Naive thymus-derived CD4-positive, alpha-beta T cell (primary cell): ENCODE data around the gene BHLHE23. TPM values are rescaled to one million over a fixed set of nuclear protein-coding genes. Genes with fewer than 3 reads are reported as not detected.

Experiments
- ATAC-seq: fragments of 150-1000 bp; cut with Tn5 transposase; 2 replicates; pipeline ENCODE4 v1.10.0; 2021; ENCODE audit warnings: mild to moderate bottlenecking, moderate library complexity
- CTCF ChIA-PET: fragments of 350-600 bp; sonication (Branson Sonifier 250); formaldehyde crosslinking; loops from one replicate; lab custom pipeline; 2021; ENCODE audit warnings: antibody characterized with exemption; lab: Charles Lee
- POLR2A ChIA-PET: fragments of 350-600 bp; sonication (Branson Sonifier 250); formaldehyde crosslinking; loops from one replicate; lab custom pipeline; 2021; ENCODE audit warnings: antibody characterized with exemption, inconsistent platforms; lab: Charles Lee
- DNase-seq, 9 donors: peaks; one replicate each; pipeline versions ENCODE4 v3.0.0 to v3.0.0-alpha.2; 2020 to 2022; ENCODE audit warnings: mixed read lengths in 1 of 9
- H3K27ac ChIP-seq: one replicate; pipeline ENCODE4 v1.7.0; 2013; ENCODE audit warnings: mild to moderate bottlenecking, low read depth, low read length, moderate library complexity
- H3K27me3 ChIP-seq, 2 donors: one replicate each; pipeline ENCODE4 v1.7.0; 2013; ENCODE audit warnings: low read length in 2 of 2, mild to moderate bottlenecking in 2 of 2, moderate library complexity in 2 of 2; ENCODE audit not compliant: control insufficient read depth in 2 of 2, insufficient read depth in 2 of 2
- H3K36me3 ChIP-seq, 3 experiments: 1 replicate in 2 of 3; 2 replicates in 1 of 3; pipeline ENCODE4 v1.7.0; 2013; ENCODE audit warnings: low read length in 3 of 3, mild to moderate bottlenecking in 3 of 3, moderate library complexity in 1 of 3; ENCODE audit not compliant: insufficient read depth in 3 of 3, control insufficient read depth in 2 of 3
- H3K4me1 ChIP-seq, 2 donors: one replicate each; pipeline ENCODE4 v1.7.0; 2013; ENCODE audit warnings: low read length in 2 of 2, mild to moderate bottlenecking in 2 of 2, moderate library complexity in 1 of 2; ENCODE audit not compliant: control insufficient read depth in 2 of 2, insufficient read depth in 2 of 2
- H3K4me3 ChIP-seq: 2 replicates; pipeline ENCODE4 v1.7.0; 2013; ENCODE audit warnings: mild to moderate bottlenecking, low read length
- H3K9me3 ChIP-seq, 3 experiments: 1 replicate in 2 of 3; 2 replicates in 1 of 3; pipeline ENCODE4 v1.7.0; 2013; ENCODE audit warnings: low read length in 3 of 3; ENCODE audit not compliant: control insufficient read depth in 2 of 3
- H3K27ac Mint-ChIP-seq, 9 donors: one replicate each; pipeline ENCODE4 v1.8.0; 2020 to 2022; ENCODE audit warnings: mixed read lengths in 9 of 9, mild to moderate bottlenecking in 8 of 9, moderate library complexity in 5 of 9, inconsistent platforms in 2 of 9
- H3K27me3 Mint-ChIP-seq, 5 donors: one replicate each; pipeline ENCODE4 v1.8.0; 2021 to 2022; ENCODE audit warnings: mixed read lengths in 5 of 5, mild to moderate bottlenecking in 1 of 5
- H3K36me3 Mint-ChIP-seq, 5 donors: one replicate each; pipeline ENCODE4 v1.8.0; 2020 to 2022; ENCODE audit warnings: mixed read lengths in 5 of 5, mild to moderate bottlenecking in 3 of 5, inconsistent platforms in 1 of 5
- H3K4me1 Mint-ChIP-seq, 7 donors: one replicate each; pipeline ENCODE4 v1.8.0; 2020 to 2022; ENCODE audit warnings: mixed read lengths in 7 of 7, mild to moderate bottlenecking in 3 of 7, inconsistent platforms in 1 of 7
- H3K4me3 Mint-ChIP-seq, 10 donors: one replicate each; pipeline ENCODE4 v1.8.0; 2020 to 2022; ENCODE audit warnings: mild to moderate bottlenecking in 10 of 10, mixed read lengths in 10 of 10, moderate library complexity in 6 of 10, inconsistent platforms in 2 of 10
- H3K9me3 Mint-ChIP-seq, 11 donors: one replicate each; pipeline ENCODE4 v1.8.0; 2020 to 2022; ENCODE audit warnings: mixed read lengths in 11 of 11, mild to moderate bottlenecking in 4 of 11, inconsistent platforms in 1 of 11, moderate library complexity in 1 of 11
- intact Hi-C, 2 donors: fragments of 100-400 bp; cut with micrococcal nuclease; formaldehyde crosslinking; loops; one replicate each; pipeline ENCODE4 v1.15.1; 2023
- polyA plus RNA-seq, 2 donors: library from polyadenylated mRNA; unstranded; fragments of 300-500 nt; fragmentation: Illumina TruSeq; gene quantifications; one replicate each; pipeline ENCODE4 v1.2.3, GENCODE V29; 2021
- total RNA-seq, 6 experiments: library from RNA in 5 of 6; stranded (reverse) in 5 of 6; gene quantifications; 1 replicate in 5 of 6; 2 replicates in 1 of 6; pipeline ENCODE4 v1.2.3 and lab custom pipeline; 2021 to 2026

The BHLHE23 gene
- total and polyA plus RNA-seq, 7 experiments from 2014 or later = not detected

- ChIA-PET CTCF (no interaction called here), POLR2A (no interaction called here)
- DNase-seq = no peak
- H3K4me3 Mint-ChIP-seq = peak overlapping the region in 3 of 10 donors; percentile 9 to 26 (median 16)
- Histone ChIP-seq H3K4me3 (no peak overlapping the region), H3K9me3 (no peaks in the 10 kb centered on the region), H3K27me3 (peaks cover 3 to 18% of the 10 kb centered on the region in 2 donors), H3K4me1 (peaks cover 23 to 43% of the 10 kb centered on the region in 2 donors), H3K27ac (no peak overlapping the region), H3K36me3 (no peaks in the 10 kb centered on the region)
- intact Hi-C loops = no loop called here
- H3K36me3 Mint-ChIP-seq = no peaks in the 10 kb centered on the region
- H3K4me1 Mint-ChIP-seq = peaks cover 16 to 48% (median 31%) of the 10 kb centered on the region in 7 donors
- H3K27ac Mint-ChIP-seq = peak overlapping the region in 2 of 9 donors; percentile 10 to 38
- no peaks in the 10 kb centered on the region for H3K9me3 Mint-ChIP-seq
- ATAC-seq = no peak
- peaks cover 5 to 53% (median 26%) of the 10 kb centered on the region in 5 donors for H3K27me3 Mint-ChIP-seq
Observed at GRCh38 chr20:62982124-62983075, 24.4 kb downstream of the BHLHE23 start.

DNA sequence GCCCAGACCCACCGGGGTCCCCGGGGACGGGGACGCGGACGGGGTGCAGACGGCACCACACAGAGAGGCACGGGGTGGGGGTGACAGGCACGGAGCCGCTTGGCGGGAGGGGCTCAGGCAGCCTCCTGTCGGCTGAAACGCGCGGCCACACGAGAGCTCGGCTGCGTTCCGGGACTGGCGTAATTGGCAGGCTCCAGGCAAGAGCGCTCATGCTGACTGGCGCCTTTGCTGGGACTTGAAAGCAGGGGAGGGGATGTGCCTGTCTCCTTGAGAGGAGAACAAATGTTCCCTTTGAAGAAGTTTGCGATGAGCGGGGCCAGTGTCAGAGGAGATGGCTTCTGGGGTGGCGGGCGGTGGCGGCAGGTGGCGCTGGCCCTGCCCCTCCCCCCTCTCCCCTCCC, 25.8 kb downstream of the BHLHE23 start:
- Mint-ChIP-seq H3K36me3 (no peaks in the 10 kb centered on the region), H3K9me3 (no peaks in the 10 kb centered on the region), H3K27me3 (peaks cover 5 to 62% (median 30%) of the 10 kb centered on the region in 5 donors), H3K4me1 (peaks cover 16 to 55% (median 33%) of the 10 kb centered on the region in 7 donors), H3K4me3 (peak overlapping the region in 9 of 10 donors; percentile 25 to 75 (median 68)), H3K27ac (peak overlapping the region in 5 of 9 donors; percentile 12 to 76 (median 45))
- peak; percentile 41 for ATAC-seq
- DNase-seq = peak in 7 of 9 donors; percentile 38 to 82 (median 63)
- intact Hi-C loops = no loop called here
- no peak overlapping the region for H3K4me3 ChIP-seq
- POLR2A ChIA-PET = interaction anchor here (0.9 to 1.0 kb wide), 2 partner anchors 16 to 28 kb away, joined by 3 read pairs; no protein-coding TSS in a partner anchor
- H3K4me1 ChIP-seq = peaks cover 31 to 46% of the 10 kb centered on the region in 2 donors
- CTCF ChIA-PET = interaction anchor here (1.1 to 4.0 kb wide), 2 partner anchors 28 to 63 kb away, joined by 3 to 15 read pairs; no protein-coding TSS in a partner anchor
- no peaks in the 10 kb centered on the region for H3K36me3 ChIP-seq
- no peaks in the 10 kb centered on the region for H3K9me3 ChIP-seq
- peaks cover 9 to 18% of the 10 kb centered on the region in 2 donors for H3K27me3 ChIP-seq
- no peak overlapping the region for H3K27ac ChIP-seq

DNA sequence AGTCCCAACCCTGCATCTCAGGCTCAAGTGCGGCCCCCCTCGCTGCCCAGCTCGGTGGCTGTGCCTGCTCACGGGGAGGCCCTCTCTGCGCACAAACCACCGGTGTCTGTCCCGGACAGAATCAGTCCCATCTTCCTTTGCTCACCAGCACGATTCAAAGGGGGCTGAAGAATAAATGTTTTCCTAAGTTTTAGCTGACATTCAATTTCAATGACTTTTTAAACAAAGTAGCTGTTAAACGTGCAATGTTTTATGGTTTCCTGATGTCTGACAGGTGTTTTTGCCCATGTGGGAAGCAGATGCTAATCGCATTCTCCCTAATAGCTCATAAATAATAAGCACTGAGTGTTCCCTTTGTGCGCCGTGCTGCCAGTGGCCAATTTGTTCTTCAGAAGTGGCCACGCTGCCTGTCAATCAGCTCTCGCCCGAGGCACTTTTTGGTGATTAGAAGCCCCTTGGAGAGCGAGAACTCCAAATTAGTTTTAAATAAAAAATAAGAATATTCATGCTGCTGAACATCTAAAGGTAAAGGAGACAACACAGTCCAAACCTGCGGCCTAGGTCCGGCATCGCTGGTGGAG, 26.3 kb downstream of the BHLHE23 start:
- ATAC-seq = no peak
- no peak for DNase-seq
- H3K27ac Mint-ChIP-seq = peak overlapping the region in 1 of 9 donors; percentile 36
- peaks cover 5 to 67% (median 30%) of the 10 kb centered on the region in 5 donors for H3K27me3 Mint-ChIP-seq
- no peak overlapping the region for H3K4me3 ChIP-seq
- intact Hi-C loops = no loop called here
- H3K9me3 ChIP-seq = no peaks in the 10 kb centered on the region
- peaks cover 16 to 55% (median 33%) of the 10 kb centered on the region in 7 donors for H3K4me1 Mint-ChIP-seq
- H3K36me3 Mint-ChIP-seq = no peaks in the 10 kb centered on the region
- peak overlapping the region in 9 of 10 donors; percentile 12 to 75 (median 32) for H3K4me3 Mint-ChIP-seq
- CTCF ChIA-PET = interaction anchor here (1.1 to 4.0 kb wide), 3 partner anchors 10 to 62 kb away, joined by 3 to 15 read pairs (median 4); no protein-coding TSS in a partner anchor
- H3K9me3 Mint-ChIP-seq = no peaks in the 10 kb centered on the region
- H3K4me1 ChIP-seq = peaks cover 31 to 46% of the 10 kb centered on the region in 2 donors
- no peak overlapping the region for H3K27ac ChIP-seq
- POLR2A ChIA-PET = interaction anchor here (0.7 to 1.0 kb wide), 3 partner anchors 16 to 119 kb away, joined by 3 read pairs; partner anchors contain the start of gene TCFL5
- H3K36me3 ChIP-seq = no peaks in the 10 kb centered on the region
- peaks cover 9 to 18% of the 10 kb centered on the region in 2 donors for H3K27me3 ChIP-seq

GRCh38 chr20:62979876-62980373, 26.8 kb downstream of the BHLHE23 start:
- peak overlapping the region in 1 of 9 donors; percentile 73 for H3K27ac Mint-ChIP-seq
- H3K36me3 Mint-ChIP-seq = no peaks in the 10 kb centered on the region
- Histone ChIP-seq H3K36me3 (no peaks in the 10 kb centered on the region), H3K27me3 (peaks cover 9 to 18% of the 10 kb centered on the region in 2 donors), H3K4me1 (peaks cover 31 to 46% of the 10 kb centered on the region in 2 donors), H3K4me3 (no peak overlapping the region), H3K27ac (no peak overlapping the region), H3K9me3 (no peaks in the 10 kb centered on the region)
- intact Hi-C loops = no loop called here
- ChIA-PET POLR2A (interaction anchor here (0.7 to 1.0 kb wide), 3 partner anchors 29 to 118 kb away, joined by 3 read pairs; partner anchors contain the start of gene TCFL5), CTCF (interaction anchor here (1.9 to 4.0 kb wide), 2 partner anchors 10 to 29 kb away, joined by 4 to 15 read pairs; no protein-coding TSS in a partner anchor)
- no peaks in the 10 kb centered on the region for H3K9me3 Mint-ChIP-seq
- DNase-seq = no peak
- peak overlapping the region in 9 of 10 donors; percentile 12 to 75 (median 23) for H3K4me3 Mint-ChIP-seq
- peaks cover 16 to 55% (median 33%) of the 10 kb centered on the region in 7 donors for H3K4me1 Mint-ChIP-seq
- H3K27me3 Mint-ChIP-seq = peaks cover 6 to 70% (median 31%) of the 10 kb centered on the region in 5 donors
- ATAC-seq = no peak

- peak overlapping the region in 2 of 10 donors; percentile 18 to 33 for H3K4me3 Mint-ChIP-seq
Observed at GRCh38 chr20:62979310-62979709, 27.5 kb downstream of the BHLHE23 start.

More at GRCh38 chr20:62979310-62979709, 27.5 kb downstream of the BHLHE23 start:
- Histone ChIP-seq H3K36me3 (no peaks in the 10 kb centered on the region), H3K27me3 (peaks cover 9 to 24% of the 10 kb centered on the region in 2 donors), H3K9me3 (no peaks in the 10 kb centered on the region), H3K27ac (no peak overlapping the region), H3K4me1 (peaks cover 31 to 46% of the 10 kb centered on the region in 2 donors), H3K4me3 (no peak overlapping the region)
- H3K27me3 Mint-ChIP-seq = peaks cover 12 to 72% (median 37%) of the 10 kb centered on the region in 5 donors
- intact Hi-C loops = no loop called here
- no peaks in the 10 kb centered on the region for H3K9me3 Mint-ChIP-seq
- H3K4me1 Mint-ChIP-seq = peaks cover 16 to 55% (median 33%) of the 10 kb centered on the region in 7 donors
- ATAC-seq = no peak
- ChIA-PET POLR2A (interaction anchor here (1.0 kb wide), 1 partner anchor 42 kb away, joined by 3 read pairs; no protein-coding TSS in a partner anchor), CTCF (interaction anchor here (1.9 to 4.0 kb wide), 2 partner anchors 9 to 29 kb away, joined by 4 to 15 read pairs; no protein-coding TSS in a partner anchor)
- no peaks in the 10 kb centered on the region for H3K36me3 Mint-ChIP-seq
- DNase-seq = no peak
- H3K27ac Mint-ChIP-seq = peak overlapping the region in 4 of 9 donors; percentile 14 to 73 (median 64)
